ENCODE measurements around the gene ZFYVE28. TPM values are rescaled to one million over a fixed set of nuclear protein-coding genes. Genes with fewer than 3 reads are reported as not detected.

The ZFYVE28 gene
- total RNA-seq, 1 donor from 2014 or later, result 3.3 TPM

- no peaks in the 10 kb centered on the region for H3K36me3 Mint-ChIP-seq (ENCODE audit: insufficient read depth)
- peaks cover 9% of the 10 kb centered on the region for H3K4me1 Mint-ChIP-seq (ENCODE audit: low read depth)
- DNase-seq (ENCODE audit: low spot score, unreplicated experiment), result no peak
Measured at GRCh38 chr4:2408401-2408958, 10.0 kb downstream of the ZFYVE28 start.

GRCh38 chr4:2407991-2408342 is 10.5 kb downstream of the ZFYVE28 start:
- Mint-ChIP-seq H3K27me3 (peaks cover 46% of the 10 kb centered on the region), H3K4me1 (ENCODE audit: low read depth) (peaks cover 7% of the 10 kb centered on the region), H3K4me3 (ENCODE audit: low read depth) (no peak overlapping the region), H3K9me3 (ENCODE audit: low read depth) (no peaks in the 10 kb centered on the region), H3K36me3 (ENCODE audit: insufficient read depth) (no peaks in the 10 kb centered on the region), H3K27ac (no peak overlapping the region)
- no peak for TF ChIP-seq CTCF (IDR thresholded peaks at IDR 0.05; ENCODE audit: unreplicated experiment)
- no peak for DNase-seq (ENCODE audit: low spot score, unreplicated experiment)

More at GRCh38 chr4:2408401-2408958, 10.0 kb downstream of the ZFYVE28 start:
- no peak for TF ChIP-seq CTCF (IDR thresholded peaks at IDR 0.05; ENCODE audit: unreplicated experiment)
- H3K4me3 Mint-ChIP-seq (ENCODE audit: low read depth), result no peak overlapping the region
- H3K9me3 Mint-ChIP-seq (ENCODE audit: low read depth), result no peaks in the 10 kb centered on the region
- no peak overlapping the region for H3K27ac Mint-ChIP-seq
- peaks cover 51% of the 10 kb centered on the region for H3K27me3 Mint-ChIP-seq

- no peak overlapping the region for H3K27ac Mint-ChIP-seq
- no peak overlapping the region for H3K4me3 Mint-ChIP-seq (ENCODE audit: low read depth)
- peaks cover 7% of the 10 kb centered on the region for H3K4me1 Mint-ChIP-seq (ENCODE audit: low read depth)
- no peak for TF ChIP-seq CTCF (IDR thresholded peaks at IDR 0.05; ENCODE audit: unreplicated experiment)
- H3K27me3 Mint-ChIP-seq, result peaks cover 42% of the 10 kb centered on the region
- no peaks in the 10 kb centered on the region for H3K36me3 Mint-ChIP-seq (ENCODE audit: insufficient read depth)
- DNase-seq (ENCODE audit: low spot score, unreplicated experiment), result no peak
- no peaks in the 10 kb centered on the region for H3K9me3 Mint-ChIP-seq (ENCODE audit: low read depth)
Measured at GRCh38 chr4:2406920-2407319, 11.5 kb downstream of the ZFYVE28 start.

- Mint-ChIP-seq H3K4me3 (ENCODE audit: low read depth) (no peak overlapping the region), H3K4me1 (ENCODE audit: low read depth) (peaks cover 10% of the 10 kb centered on the region), H3K9me3 (ENCODE audit: low read depth) (no peaks in the 10 kb centered on the region), H3K27ac (no peak overlapping the region), H3K36me3 (ENCODE audit: insufficient read depth) (no peaks in the 10 kb centered on the region), H3K27me3 (peaks cover 38% of the 10 kb centered on the region)
- no peak for DNase-seq (ENCODE audit: low spot score, unreplicated experiment)
- TF ChIP-seq CTCF (IDR thresholded peaks at IDR 0.05; ENCODE audit: unreplicated experiment), result no peak
Measured at GRCh38 chr4:2406406-2406805, 12.0 kb downstream of the ZFYVE28 start.

- DNase-seq (ENCODE audit: low spot score, unreplicated experiment), result no peak
- Mint-ChIP-seq H3K36me3 (ENCODE audit: insufficient read depth) (no peaks in the 10 kb centered on the region), H3K27me3 (peaks cover 30% of the 10 kb centered on the region), H3K9me3 (ENCODE audit: low read depth) (no peaks in the 10 kb centered on the region), H3K4me3 (ENCODE audit: low read depth) (no peak overlapping the region), H3K4me1 (ENCODE audit: low read depth) (peaks cover 11% of the 10 kb centered on the region), H3K27ac (no peak overlapping the region)
- no peak for TF ChIP-seq CTCF (IDR thresholded peaks at IDR 0.05; ENCODE audit: unreplicated experiment)
Measured at GRCh38 chr4:2402941-2403340, 15.5 kb downstream of the ZFYVE28 start.
